SKM-1 (cell line): ENCODE data around the gene SP7.

Source experiments
- DNase-seq: peaks from one replicate; lab custom pipeline; 2025; ENCODE audit not compliant: unreplicated experiment; lab: John Stamatoyannopoulos, UW

Gene SP7

DNA sequence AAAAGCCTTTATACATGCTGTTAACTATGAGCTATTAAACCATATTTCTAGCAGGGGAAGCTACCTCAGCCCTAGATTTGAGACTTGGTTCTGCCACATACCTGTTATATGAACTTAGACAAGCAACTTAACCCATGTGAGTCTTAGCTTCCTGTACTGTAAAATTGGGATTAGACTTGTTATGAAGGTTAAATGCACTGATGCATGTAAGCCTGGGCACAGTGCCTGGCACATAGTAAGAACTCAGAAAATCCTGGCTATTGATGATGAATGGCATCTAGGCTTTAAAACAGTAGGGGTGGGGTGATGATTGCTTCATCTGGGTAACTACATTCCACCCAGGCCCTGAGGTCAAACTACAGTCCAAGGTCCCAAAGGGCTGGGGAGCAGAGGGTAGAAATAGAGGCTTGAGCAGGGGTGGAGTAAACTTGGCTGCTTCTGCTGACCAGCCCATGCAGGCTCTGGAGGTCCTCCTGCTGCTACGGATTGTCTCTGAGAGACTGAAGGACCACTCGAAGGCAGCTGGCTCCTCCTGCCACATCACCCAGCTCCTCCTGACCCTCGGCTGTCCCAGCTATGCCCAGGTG is 56.8 kb downstream of the SP7 start:
- no peak for DNase-seq

DNA sequence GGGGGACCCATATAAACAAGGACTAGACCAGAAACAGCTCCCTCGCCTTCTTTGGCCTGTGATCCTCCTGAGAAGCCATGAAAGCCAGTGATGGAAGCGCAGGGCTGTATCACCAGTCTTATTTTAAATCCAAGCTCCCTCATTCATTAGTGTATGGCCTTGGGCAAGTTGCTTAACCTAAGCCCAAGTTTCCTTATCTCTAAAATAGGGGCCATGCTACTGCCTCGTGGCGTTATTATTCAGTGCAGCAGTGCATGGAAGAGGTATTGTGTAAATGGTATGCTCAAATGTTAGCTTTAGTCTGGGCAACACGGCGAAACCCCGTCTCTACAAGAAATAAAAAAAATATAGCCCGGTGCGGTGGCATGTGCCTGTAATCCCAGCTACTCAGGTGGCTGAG is 58.2 kb downstream of the SP7 start:
- no peak for DNase-seq
